Jurkat, Clone E6-1 (cell line): ENCODE results near the gene LRRC74B.
A peak's percentile ranks its signal among the peaks of the same experiment; 100 is the strongest.
"Not testable (repeated sequence)": the region's sequence is repeated elsewhere in the genome, so short reads cannot be mapped to it uniquely, and the experiment has no call there.

Source experiments
- DNase-seq: peaks from one replicate; pipeline ENCODE4 v3.0.0-alpha.2; 2011; ENCODE audit warnings: low read depth, low spot score
- H3K4me3 ChIP-seq: 2 replicates; pipeline ENCODE4 v1.5.1; 2011; ENCODE audit warnings: mild to moderate bottlenecking, low read length, control low read depth, moderate library complexity

Gene LRRC74B

GRCh38 chr22:21029486-21030025 is 16.2 kb upstream of the LRRC74B start:
- H3K4me3 ChIP-seq: no peak overlapping the region
- DNase-seq: no peak

GRCh38 chr22:21030032-21030431 is 15.7 kb upstream of the LRRC74B start:
- no peak for DNase-seq
- H3K4me3 ChIP-seq: no peak overlapping the region

DNA sequence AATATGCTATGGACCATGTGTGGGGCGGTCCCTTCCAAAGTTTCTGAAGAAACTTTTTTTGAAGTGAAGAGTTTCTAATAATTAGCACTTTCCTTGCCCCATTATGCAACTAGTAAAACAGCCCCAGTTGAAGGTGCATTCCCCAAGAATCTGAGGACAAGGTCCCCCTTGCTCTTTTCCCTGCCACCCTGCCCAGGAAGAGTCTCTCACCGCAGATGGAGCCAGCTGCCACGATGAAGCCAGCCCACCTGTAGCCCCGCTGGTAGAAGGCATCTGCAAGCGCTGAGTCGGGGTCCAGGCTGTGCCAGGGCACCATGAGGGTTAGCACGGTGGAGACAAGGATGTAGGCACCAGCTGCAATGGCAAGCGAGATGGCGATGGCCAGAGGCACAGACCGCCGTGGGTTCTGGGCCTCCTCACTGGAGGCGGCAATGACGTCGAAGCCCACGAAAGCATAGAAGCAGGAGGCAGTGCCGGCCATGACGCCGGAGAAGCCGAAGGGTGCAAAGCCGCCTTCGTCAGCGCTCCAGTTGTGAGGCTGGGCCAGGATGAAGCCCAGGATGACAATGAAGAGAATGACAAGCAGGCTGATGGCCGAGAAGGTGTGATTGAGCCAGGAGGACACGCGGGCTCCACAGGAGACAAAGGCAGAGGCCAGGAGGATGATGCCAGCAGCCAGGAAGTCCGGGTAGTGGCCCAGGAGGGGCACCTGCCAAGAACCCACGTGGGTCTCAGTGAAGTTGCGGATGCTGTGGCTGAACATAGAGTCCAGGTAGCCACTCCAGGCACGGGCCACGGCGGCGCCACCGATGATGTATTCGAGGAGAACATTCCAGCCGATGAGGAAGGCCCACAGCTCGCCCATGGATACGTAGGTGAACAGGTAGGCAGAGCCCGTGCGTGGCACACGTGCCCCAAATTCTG is 14.9 kb upstream of the LRRC74B start:
- DNase-seq: no peak
- H3K4me3 ChIP-seq: no peak overlapping the region

GRCh38 chr22:21031545-21032036 is 14.2 kb upstream of the LRRC74B start:
- H3K4me3 ChIP-seq: no peak overlapping the region
- no peak for DNase-seq

- H3K4me3 ChIP-seq: no peak within 1 kb of the TSS
- no peak for DNase-seq
These were observed 13.5 kb upstream of the LRRC74B start, which contains the start of gene SLC7A4 for GRCh38 chr22:21032037-21032867. SLC7A4 (minus strand) TSS chr22:21032561; CDS start chr22:21031812, 749 bp downstream.

- H3K4me3 ChIP-seq: no peak overlapping the region
- no peak for DNase-seq
These were observed 12.7 kb upstream of the LRRC74B start for GRCh38 chr22:21032868-21033688.

GRCh38 chr22:21033895-21034294 is 11.9 kb upstream of the LRRC74B start:
- DNase-seq: no peak

DNA sequence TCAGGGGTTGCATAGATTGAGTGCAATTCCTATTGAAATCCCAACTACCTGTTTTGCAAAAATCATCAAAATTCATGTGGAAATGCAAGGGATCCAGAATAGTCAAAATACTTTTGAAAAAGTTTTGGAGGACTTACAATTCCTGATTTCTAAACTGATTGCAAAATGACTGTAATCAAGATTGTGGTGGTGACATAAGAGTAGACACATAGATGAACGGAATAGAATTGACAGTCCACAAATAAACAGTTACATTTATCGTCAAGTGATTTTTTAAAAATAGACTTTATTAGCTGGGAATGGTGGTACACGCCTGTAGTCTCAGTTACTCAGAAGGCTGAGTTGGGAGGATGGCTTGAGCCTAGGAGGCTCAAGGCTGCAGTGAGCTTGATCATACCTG is 10.8 kb upstream of the LRRC74B start:
- H3K4me3 ChIP-seq: no peak overlapping the region
- no peak for DNase-seq

More at GRCh38 chr22:21033895-21034294, 11.9 kb upstream of the LRRC74B start:
- no peak overlapping the region for H3K4me3 ChIP-seq

- H3K4me3 ChIP-seq: no peak overlapping the region
- no peak for DNase-seq
These were observed 7.3 kb upstream of the LRRC74B start for GRCh38 chr22:21038405-21038804.

GRCh38 chr22:21039158-21039557 is 6.6 kb upstream of the LRRC74B start:
- DNase-seq, H3K4me3 ChIP-seq: not testable (repeated sequence)

- H3K4me3 ChIP-seq: no peak overlapping the region
- DNase-seq: no peak
These were observed 3.8 kb upstream of the LRRC74B start for GRCh38 chr22:21041937-21042336.

DNA sequence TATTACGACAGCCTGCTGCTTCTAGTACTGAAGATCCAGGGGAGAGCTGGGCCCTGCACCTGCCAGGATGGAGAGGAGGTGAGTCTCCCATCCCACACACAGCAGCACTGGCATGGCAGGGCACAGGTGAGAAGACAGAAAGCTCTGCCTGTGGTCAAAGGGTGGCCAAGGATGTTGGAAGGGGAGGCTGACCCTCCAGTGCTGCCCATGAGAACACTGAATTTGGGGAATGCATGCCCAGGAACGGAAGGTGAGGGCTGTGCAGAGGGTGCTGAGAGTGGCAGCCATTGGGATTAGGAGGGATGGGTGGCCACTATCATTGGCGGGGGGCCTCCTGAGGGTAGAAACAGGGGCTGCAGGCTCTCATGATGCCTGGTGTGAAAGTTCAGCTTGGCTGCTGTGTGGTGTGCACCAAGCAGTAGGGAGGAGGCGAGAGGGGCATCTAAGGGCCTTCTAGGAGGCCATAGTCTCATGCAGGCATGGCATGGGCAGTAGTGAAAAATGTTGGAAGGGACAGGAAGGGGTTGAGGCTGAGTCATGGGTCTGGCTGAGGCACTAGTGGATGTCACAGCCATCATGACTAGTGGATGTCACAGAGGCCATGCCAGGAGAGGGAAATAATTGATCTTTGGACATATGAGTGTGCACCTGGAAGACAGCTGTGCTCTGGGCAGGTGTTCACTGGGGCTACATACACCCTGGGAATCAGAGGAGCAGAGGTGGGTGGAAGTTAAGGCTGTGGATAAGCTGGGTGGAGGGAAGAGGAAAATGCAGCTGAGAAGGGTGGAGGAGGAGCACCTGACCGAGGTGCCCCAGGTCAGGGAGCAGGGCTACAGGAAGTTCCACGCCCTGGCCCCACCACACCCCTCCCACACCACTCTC is 2.5 kb upstream of the LRRC74B start:
- no peak overlapping the region for H3K4me3 ChIP-seq

DNA sequence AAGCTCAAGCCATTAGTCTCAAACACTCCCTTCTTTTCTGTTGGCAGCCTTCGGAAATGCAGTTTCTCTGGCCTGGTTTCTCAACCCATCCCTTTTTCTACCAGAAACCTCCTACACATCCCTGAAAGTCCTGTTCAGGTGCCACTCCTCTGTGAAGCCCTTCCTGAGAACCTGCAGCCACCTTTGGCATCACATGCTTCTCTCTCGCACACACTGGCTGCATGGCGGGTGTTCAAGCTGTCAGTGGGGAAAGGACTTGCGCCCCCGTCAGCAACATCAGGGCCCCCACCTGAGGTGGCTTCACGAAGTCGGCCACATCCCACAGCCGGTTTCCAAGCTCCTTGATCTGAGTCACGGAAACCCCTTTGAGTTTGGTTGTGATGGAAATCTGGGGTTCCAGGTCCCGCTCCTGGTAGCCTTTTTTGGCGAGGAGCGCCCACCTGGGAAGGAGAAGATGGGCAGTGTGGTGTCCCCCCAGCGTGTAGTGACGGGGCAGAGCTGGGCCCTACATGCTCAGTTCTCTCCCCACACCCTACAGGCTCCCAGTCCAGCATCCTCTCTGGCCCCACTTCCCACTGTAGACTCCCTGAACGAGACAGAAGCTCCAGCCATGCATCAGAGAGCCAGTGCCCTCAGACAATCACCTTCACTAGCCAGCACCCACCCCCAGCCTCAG is 1.7 kb upstream of the LRRC74B start:
- DNase-seq: no peak
- H3K4me3 ChIP-seq: no peak overlapping the region

More for the DNA sequence above, 2.5 kb upstream of the LRRC74B start:
- DNase-seq: no peak

GRCh38 chr22:21044931-21045584 is 688 bp upstream of the LRRC74B start:
- no peak for DNase-seq
- peak overlapping the region; percentile 13 for H3K4me3 ChIP-seq

DNA sequence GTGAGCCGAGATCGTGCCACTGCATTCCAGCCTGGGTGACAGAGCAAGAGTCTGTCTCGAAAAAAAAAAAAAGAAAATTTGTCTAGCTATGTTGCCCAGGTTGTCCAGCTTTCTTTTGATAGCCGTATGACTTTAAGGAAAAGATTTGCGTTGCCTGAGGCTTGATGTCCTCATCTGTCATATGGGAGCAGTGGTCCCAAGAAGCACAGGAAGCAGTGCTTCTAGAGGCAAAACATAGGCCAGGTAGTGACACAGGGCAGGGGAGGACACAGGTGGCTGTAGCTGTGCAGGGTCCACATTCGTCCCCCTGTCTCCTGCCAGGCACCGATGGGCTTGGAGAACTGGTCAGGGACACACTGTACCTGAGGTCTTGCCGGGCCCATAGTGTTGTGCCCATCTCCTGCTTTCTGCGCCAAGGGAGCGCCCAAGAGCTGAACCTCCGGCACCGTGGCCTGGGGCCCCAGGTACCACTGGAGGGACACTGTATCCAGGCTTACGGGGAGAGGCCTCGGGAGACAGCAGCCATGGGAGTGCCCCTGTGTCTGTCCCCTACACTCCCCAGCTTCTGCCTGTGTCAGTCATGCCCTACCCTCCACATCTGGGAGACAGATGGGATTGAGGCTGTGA is 1.4 kb downstream of the LRRC74B start:
- no peak overlapping the region for H3K4me3 ChIP-seq
- DNase-seq: no peak

DNA sequence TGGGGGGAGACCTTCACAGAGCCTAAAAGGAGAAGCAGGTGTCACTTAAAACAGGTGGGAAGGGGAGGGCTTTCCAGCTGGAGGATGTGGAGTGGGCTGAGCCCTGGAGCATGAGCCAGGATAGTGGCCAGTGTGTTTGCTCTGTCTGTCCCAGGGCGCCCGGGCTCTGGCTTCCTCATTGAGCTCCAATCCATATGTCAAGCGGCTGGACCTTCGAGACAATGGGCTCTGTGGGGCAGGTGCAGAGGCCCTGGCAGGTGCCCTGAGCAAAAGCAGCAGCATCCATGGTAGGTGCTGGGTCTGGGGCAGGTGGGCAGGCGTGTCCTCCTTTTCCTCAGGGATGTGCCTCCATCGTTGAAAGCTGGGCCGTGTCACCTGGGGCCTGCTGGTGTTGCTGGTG is 2.0 kb downstream of the LRRC74B start:
- DNase-seq: no peak
- no peak overlapping the region for H3K4me3 ChIP-seq
